Kidney (tissue), 14 donors: ENCODE measurements around the gene BTF3. TPM values are rescaled to one million over a fixed set of nuclear protein-coding genes. Genes with fewer than 3 reads are reported as not detected.
"Not testable (repeated sequence)": the region's sequence is repeated elsewhere in the genome, so short reads cannot be mapped to it uniquely, and the experiment has no call there.

Experiments
- DNase-seq, 5 donors: peaks; one replicate each; pipeline ENCODE4 v3.0.0-alpha.2; 2013 to 2020
- FAIRE-seq: peaks from 2 replicates; lab custom pipeline; 2012; peaks lifted over from hg19 to GRCh38; lab: Jason Lieb, UNC
- H3K27ac ChIP-seq, 2 donors: one replicate each; pipeline ENCODE4 v1.7.0; 2013; ENCODE audit warnings: low read depth in 2 of 2, low read length in 2 of 2, inconsistent platforms in 1 of 2
- H3K27me3 ChIP-seq: one replicate; pipeline ENCODE4 v1.7.1; 2013; ENCODE audit warnings: low read length, inconsistent platforms; ENCODE audit not compliant: control insufficient read depth, insufficient read depth
- H3K36me3 ChIP-seq, 3 donors: one replicate each; pipeline versions ENCODE4 v1.7.0 to v1.7.1; 2013; ENCODE audit warnings: low read length in 3 of 3, control low read depth in 1 of 3, inconsistent platforms in 1 of 3; ENCODE audit not compliant: insufficient read depth in 3 of 3, control insufficient read depth in 2 of 3
- H3K4me1 ChIP-seq, 3 donors: one replicate each; pipeline versions ENCODE4 v1.7.0 to v1.7.1; 2013; ENCODE audit warnings: low read length in 3 of 3, inconsistent platforms in 1 of 3, low read depth in 1 of 3; ENCODE audit not compliant: control insufficient read depth in 2 of 3, insufficient read depth in 2 of 3
- H3K4me3 ChIP-seq, 3 donors: one replicate each; pipeline versions ENCODE4 v1.7.0 to v1.8.1; 2013; ENCODE audit warnings: low read length in 3 of 3, control low read depth in 1 of 3, inconsistent platforms in 1 of 3
- H3K9ac ChIP-seq, 3 donors: one replicate each; pipeline versions ENCODE4 v1.7.0 to v1.7.1; 2013; ENCODE audit warnings: low read length in 3 of 3, control low read depth in 1 of 3, inconsistent platforms in 1 of 3
- H3K9me3 ChIP-seq, 3 donors: one replicate each; pipeline versions ENCODE4 v1.7.0 to v1.7.1; 2013; ENCODE audit warnings: low read length in 3 of 3, control low read depth in 1 of 3, inconsistent platforms in 1 of 3; ENCODE audit not compliant: control insufficient read depth in 2 of 3, insufficient read depth in 1 of 3
- intact Hi-C: fragments of 100-400 bp; cut with DNase I; formaldehyde crosslinking; loops from one replicate; pipeline ENCODE4 v1.11.1; 2022
- polyA plus RNA-seq: library from polyadenylated mRNA; stranded (reverse); fragments of 350-450 nt; fragmentation: Illumina TruSeq; extraction: RNeasy Lipid Tissue Mini Kit (QIAGEN cat#74804); gene quantifications from one replicate; pipeline ENCODE4 v1.2.3, GENCODE V29; 2014; ENCODE audit warnings: low read depth, low replicate concordance; ENCODE audit not compliant: insufficient read depth
- total RNA-seq: library from RNA; stranded (reverse); fragmentation: NEBNext Ultra II Directional; extraction: Animal tissue kit (Norgen Biotek cat#: 25700); gene quantifications from one replicate; pipeline ENCODE4 v1.2.1, GENCODE V29; 2021
- TF ChIP-seq, protein P1 (sequence below): IDR thresholded peaks from 3 replicates; pipeline ENCODE4 v1.5.1; 2012; ENCODE audit warnings: mild to moderate bottlenecking, moderate library complexity, borderline replicate concordance; ENCODE audit not compliant: insufficient read depth; ENCODE audit errors: extremely low read depth
- donor health status: control.
- donor health status: control.
- donor health status: control.
- donor health status: control.
- donor health status: control.
- donor health status: DM: yes; HTN: yes; CAD: no.
- donor health status: Normal renal cell carcinoma (clear cell type).

Gene BTF3
- total and polyA plus RNA-seq, 2 donors from 2014 or later, result 446 to 526 TPM

DNA sequence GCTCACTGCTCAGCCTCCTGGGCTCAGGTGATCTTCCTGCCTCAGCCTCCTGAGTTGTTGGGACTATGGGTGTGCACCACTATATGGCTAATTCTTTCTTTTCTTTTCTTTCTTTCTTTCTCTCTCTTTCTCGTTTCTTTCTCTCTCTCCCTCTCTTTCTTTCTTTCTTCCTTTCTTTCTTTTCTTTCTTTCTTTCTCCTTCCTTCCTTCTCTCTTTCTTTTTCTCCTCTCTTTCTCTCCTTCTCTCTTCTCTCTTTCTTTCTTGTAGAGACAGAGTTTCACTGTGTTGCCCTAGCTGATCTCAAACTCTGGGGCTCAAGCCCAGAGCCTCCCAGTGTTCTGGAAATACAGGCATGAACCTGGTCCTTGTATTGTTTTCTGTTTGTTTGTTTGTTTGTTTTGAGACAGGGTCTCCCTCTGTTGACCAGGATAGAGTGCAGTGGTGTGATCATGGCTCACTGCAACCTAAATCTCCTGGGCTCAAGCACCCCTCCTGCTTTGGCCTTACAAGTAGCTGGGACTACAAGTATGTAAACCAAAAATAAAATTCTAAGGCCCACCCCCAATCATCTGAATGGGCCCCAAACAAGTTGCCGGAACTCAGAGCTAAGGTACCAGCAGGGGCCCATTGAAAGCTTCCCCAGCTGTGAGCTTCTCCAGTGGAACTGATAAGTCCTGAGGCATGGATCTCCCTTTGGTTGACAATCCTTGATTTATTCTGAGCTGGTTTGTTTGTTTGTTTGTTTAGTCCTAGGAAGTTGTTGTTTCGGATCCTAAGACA, 11.9 kb upstream of the BTF3 start:
- DNase-seq, result no peak
- intact Hi-C loops, result no loop called here
- no peak for FAIRE-seq

DNA sequence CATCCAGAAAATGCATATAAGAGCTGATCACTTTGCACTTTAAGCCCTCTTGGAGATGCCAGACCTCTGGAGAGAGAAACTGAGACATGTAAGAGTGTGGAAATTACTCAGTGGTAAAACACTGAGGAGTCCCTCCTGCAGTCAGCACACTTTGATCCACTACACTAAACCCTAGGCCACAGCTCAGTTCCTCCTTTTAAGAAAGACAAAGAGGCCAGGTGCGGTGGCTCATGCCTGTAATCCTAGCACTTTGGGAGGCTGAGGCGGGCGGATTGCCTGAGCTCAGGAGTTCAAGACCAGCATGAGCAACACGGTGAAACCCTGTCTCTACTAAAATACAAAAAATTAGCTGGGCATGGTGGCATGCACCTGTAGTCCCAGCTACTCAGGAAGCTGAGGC, 11.0 kb upstream of the BTF3 start:
- H3K27me3 ChIP-seq, H3K36me3 ChIP-seq, H3K9ac ChIP-seq, intact Hi-C loops, H3K9me3 ChIP-seq, DNase-seq, FAIRE-seq, H3K4me3 ChIP-seq, H3K27ac ChIP-seq, H3K4me1 ChIP-seq: not testable (repeated sequence)

More for the DNA sequence above, 11.9 kb upstream of the BTF3 start:
- Histone ChIP-seq H3K4me3 (no peak overlapping the region), H3K27me3 (no peaks in the 10 kb centered on the region), H3K27ac (no peak overlapping the region), H3K4me1 (no peaks in the 10 kb centered on the region), H3K9me3 (no peaks in the 10 kb centered on the region), H3K36me3 (no peaks in the 10 kb centered on the region), H3K9ac (no peak overlapping the region)
- TF ChIP-seq, protein P1, sequence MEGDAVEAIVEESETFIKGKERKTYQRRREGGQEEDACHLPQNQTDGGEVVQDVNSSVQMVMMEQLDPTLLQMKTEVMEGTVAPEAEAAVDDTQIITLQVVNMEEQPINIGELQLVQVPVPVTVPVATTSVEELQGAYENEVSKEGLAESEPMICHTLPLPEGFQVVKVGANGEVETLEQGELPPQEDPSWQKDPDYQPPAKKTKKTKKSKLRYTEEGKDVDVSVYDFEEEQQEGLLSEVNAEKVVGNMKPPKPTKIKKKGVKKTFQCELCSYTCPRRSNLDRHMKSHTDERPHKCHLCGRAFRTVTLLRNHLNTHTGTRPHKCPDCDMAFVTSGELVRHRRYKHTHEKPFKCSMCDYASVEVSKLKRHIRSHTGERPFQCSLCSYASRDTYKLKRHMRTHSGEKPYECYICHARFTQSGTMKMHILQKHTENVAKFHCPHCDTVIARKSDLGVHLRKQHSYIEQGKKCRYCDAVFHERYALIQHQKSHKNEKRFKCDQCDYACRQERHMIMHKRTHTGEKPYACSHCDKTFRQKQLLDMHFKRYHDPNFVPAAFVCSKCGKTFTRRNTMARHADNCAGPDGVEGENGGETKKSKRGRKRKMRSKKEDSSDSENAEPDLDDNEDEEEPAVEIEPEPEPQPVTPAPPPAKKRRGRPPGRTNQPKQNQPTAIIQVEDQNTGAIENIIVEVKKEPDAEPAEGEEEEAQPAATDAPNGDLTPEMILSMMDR, result no peak

- H3K4me1 ChIP-seq, result no peaks in the 10 kb centered on the region
- intact Hi-C loops, result no loop called here
Observed at GRCh38 chr5:73487815-73488214, 10.4 kb upstream of the BTF3 start.

DNA sequence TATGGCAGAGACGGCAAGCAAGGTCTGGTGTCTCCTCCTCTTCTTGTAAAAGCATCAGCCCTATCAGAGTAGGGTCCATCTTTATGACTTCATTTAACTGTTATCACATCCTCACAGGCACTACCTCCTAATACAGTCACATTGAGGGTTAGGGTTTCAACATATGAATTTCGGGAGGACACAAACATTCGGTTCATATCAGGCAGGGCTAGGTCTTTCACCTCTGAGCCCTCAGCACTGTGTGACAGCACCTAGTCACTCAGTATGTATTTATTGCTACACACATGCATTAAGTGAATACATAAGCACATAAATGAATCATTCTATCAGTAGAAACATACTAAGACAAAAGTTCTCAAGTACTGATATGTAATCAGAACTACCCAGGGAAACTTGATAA, 9.4 kb upstream of the BTF3 start:
- TF ChIP-seq, protein P1, result no peak
- Histone ChIP-seq H3K4me1 (no peaks in the 10 kb centered on the region), H3K27ac (no peak overlapping the region), H3K27me3 (no peaks in the 10 kb centered on the region), H3K9ac (no peak overlapping the region), H3K4me3 (no peak overlapping the region), H3K36me3 (no peaks in the 10 kb centered on the region), H3K9me3 (no peaks in the 10 kb centered on the region)
- FAIRE-seq (no peak), DNase-seq (no peak)
- intact Hi-C loops, result no loop called here

More at GRCh38 chr5:73487815-73488214, 10.4 kb upstream of the BTF3 start:
- Histone ChIP-seq H3K27ac (no peak overlapping the region), H3K36me3 (no peaks in the 10 kb centered on the region), H3K9ac (no peak overlapping the region), H3K4me3 (no peak overlapping the region), H3K9me3 (no peaks in the 10 kb centered on the region), H3K27me3 (no peaks in the 10 kb centered on the region)
- TF ChIP-seq, protein P1, result no peak
- FAIRE-seq (no peak), DNase-seq (no peak)
